Heart left ventricle (tissue), 13 donors: Measurements from ENCODE around the gene DUSP11.

Source experiments
- POLR2A ChIP-seq, 2 donors: fragments of 450-650 bp; IDR thresholded peaks; one replicate each; pipeline ENCODE4 v1.6.1; 2017; ENCODE audit warnings: antibody characterized with exemption in 2 of 2, mild to moderate bottlenecking in 2 of 2, moderate library complexity in 2 of 2
- TF ChIP-seq, protein P1 (sequence below), 12 donors: fragments of 200-600 bp; sonication (generic) in 4 of 12; IDR thresholded peaks; one replicate each; pipeline versions ENCODE4 v1.5.0 to v1.8.0; 2018 to 2022; ENCODE audit warnings: antibody characterized with exemption in 12 of 12, mild to moderate bottlenecking in 5 of 12
- donor health status: ischemic (EF 13 %, LVEDD 7.1; RV severe dilation, severe dysfunction).
- donor health status: DM: no; HTN: yes; CAD: no.
- donor health status: DM: no; HTN: no; CAD: no.
- donor health status: ischemic (EF 25% LVEDD 6.9; RV normal size, moderate dysfunction).
- donor health status: ischemic (EF 25% LVEDD 5.7; RV mildly dilated, moderate dysfunction).
- donor health status: ischemic (EF 35%, LVEDD 5.7; RV mildly dilated, moderate dysfunction).
- donor health status: nonischemic (EF 11% LVEDD 7.7; RV severe dilation, severe dysfunction).
- donor health status: DM: yes; HTN: yes; CAD: no.
- donor health status: PGD.
- donor health status: ischemic (EF 29% LVEDD 5.4; RV normal size, mild dysfunction).
- donor health status: nonischemic (EF 23%, LVEDD 6.1; RV moderate dilation, normal function).

DNA sequence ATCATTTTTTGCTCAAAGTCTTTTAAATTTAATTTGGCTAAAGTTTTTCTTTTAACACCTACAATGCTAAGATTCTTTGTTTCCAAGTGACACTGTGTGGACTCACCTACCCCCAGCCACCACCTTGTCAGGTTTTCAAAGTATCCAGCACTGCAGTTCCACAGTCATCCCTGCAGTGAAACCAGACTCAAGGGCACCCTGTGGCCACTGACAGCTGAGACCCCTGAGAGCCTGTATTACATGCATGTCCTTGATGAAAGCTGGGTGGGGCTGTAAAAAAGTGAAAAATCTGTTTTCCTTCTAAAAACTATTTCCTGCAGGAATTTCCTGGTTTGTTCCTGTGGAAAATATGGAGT, 62.7 kb downstream of the DUSP11 start:
- TF ChIP-seq, protein P1, sequence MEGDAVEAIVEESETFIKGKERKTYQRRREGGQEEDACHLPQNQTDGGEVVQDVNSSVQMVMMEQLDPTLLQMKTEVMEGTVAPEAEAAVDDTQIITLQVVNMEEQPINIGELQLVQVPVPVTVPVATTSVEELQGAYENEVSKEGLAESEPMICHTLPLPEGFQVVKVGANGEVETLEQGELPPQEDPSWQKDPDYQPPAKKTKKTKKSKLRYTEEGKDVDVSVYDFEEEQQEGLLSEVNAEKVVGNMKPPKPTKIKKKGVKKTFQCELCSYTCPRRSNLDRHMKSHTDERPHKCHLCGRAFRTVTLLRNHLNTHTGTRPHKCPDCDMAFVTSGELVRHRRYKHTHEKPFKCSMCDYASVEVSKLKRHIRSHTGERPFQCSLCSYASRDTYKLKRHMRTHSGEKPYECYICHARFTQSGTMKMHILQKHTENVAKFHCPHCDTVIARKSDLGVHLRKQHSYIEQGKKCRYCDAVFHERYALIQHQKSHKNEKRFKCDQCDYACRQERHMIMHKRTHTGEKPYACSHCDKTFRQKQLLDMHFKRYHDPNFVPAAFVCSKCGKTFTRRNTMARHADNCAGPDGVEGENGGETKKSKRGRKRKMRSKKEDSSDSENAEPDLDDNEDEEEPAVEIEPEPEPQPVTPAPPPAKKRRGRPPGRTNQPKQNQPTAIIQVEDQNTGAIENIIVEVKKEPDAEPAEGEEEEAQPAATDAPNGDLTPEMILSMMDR (IDR thresholded peaks at IDR 0.05): no peak
- no peak for TF ChIP-seq POLR2A (IDR thresholded peaks at IDR 0.05)
